Measurements from ENCODE around the gene POLR1E. TPM values are rescaled to one million over a fixed set of nuclear protein-coding genes. Genes with fewer than 3 reads are reported as not detected.

POLR1E gene
- total RNA-seq, 4 donors from 2014 or later, result 4.0 to 15.7 (median 9.0) TPM

DNA sequence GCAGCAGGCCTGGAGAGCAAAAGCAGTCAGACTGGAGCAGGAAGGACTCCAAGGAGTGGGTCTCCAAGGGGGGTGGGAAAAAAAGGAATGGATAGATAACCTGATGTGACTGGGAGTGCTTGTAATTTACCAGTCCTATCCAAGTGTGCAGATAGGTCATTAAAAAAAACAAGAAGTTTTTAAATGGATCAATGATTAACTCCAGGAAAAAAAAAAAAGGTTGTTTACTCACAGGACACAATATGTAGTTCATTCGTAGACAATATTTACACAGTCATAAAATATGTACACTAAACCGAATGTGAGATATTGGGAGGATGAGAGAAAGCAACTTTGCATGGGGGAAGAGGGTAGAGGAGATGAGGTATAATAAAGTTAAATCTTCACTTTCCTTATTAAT lies 40.9 kb upstream of the POLR1E start:
- H3K27me3 ChIP-seq, result no peaks in the 10 kb centered on the region
- H3K9me3 ChIP-seq, result no peaks in the 10 kb centered on the region
- TF ChIP-seq POLR2AphosphoS5 (IDR thresholded peaks at IDR 0.05), result no peak
- no peak for TF ChIP-seq POLR2A (IDR thresholded peaks at IDR 0.05)
- TF ChIP-seq EP300 (IDR thresholded peaks at IDR 0.05; ENCODE audit: low read depth), result no peak
- TF ChIP-seq, protein P1, sequence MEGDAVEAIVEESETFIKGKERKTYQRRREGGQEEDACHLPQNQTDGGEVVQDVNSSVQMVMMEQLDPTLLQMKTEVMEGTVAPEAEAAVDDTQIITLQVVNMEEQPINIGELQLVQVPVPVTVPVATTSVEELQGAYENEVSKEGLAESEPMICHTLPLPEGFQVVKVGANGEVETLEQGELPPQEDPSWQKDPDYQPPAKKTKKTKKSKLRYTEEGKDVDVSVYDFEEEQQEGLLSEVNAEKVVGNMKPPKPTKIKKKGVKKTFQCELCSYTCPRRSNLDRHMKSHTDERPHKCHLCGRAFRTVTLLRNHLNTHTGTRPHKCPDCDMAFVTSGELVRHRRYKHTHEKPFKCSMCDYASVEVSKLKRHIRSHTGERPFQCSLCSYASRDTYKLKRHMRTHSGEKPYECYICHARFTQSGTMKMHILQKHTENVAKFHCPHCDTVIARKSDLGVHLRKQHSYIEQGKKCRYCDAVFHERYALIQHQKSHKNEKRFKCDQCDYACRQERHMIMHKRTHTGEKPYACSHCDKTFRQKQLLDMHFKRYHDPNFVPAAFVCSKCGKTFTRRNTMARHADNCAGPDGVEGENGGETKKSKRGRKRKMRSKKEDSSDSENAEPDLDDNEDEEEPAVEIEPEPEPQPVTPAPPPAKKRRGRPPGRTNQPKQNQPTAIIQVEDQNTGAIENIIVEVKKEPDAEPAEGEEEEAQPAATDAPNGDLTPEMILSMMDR (IDR thresholded peaks at IDR 0.05), result no peak
- no peak overlapping the region for H3K4me3 ChIP-seq
- peaks cover 0 to 24% (median 11%) of the 10 kb centered on the region in 4 donors for H3K4me1 ChIP-seq
- H3K36me3 ChIP-seq, result peaks cover 0 to 24% (median 5%) of the 10 kb centered on the region in 4 donors
- 42 to 61% methylated on average over 2 of the region's 2 CpGs for WGBS, 2 donors (ENCODE audit: low coverage in 1 of 2)
- in situ Hi-C loops (cut with MboI; ENCODE audit: low pct_ligation_motif_present in 1 of 4, low pct_unique_long_range_greater_than_20kb in 1 of 4, low sequenced_read_pairs in 3 of 4) (no loop called here), intact Hi-C loops (cut with DNase I; ENCODE audit: low total_unique reads) (no loop called here)
- no peak for DNase-seq
- H3K27ac ChIP-seq, result no peak overlapping the region

- peaks cover 0 to 18% (median 5%) of the 10 kb centered on the region in 4 donors for H3K36me3 ChIP-seq
- TF ChIP-seq, protein P1 (IDR thresholded peaks at IDR 0.05), result no peak
- TF ChIP-seq POLR2A (IDR thresholded peaks at IDR 0.05) (no peak), POLR2AphosphoS5 (IDR thresholded peaks at IDR 0.05) (no peak), EP300 (IDR thresholded peaks at IDR 0.05; ENCODE audit: low read depth) (no peak)
- H3K27me3 ChIP-seq, result no peaks in the 10 kb centered on the region
- H3K4me1 ChIP-seq, result peaks cover 0 to 24% (median 11%) of the 10 kb centered on the region in 4 donors
- DNase-seq, result no peak
- in situ Hi-C loops (cut with MboI; ENCODE audit: low pct_ligation_motif_present in 1 of 4, low pct_unique_long_range_greater_than_20kb in 1 of 4, low sequenced_read_pairs in 3 of 4) (no loop called here), intact Hi-C loops (cut with DNase I; ENCODE audit: low total_unique reads) (no loop called here)
- H3K27ac ChIP-seq, result no peak overlapping the region
- WGBS, 2 donors (ENCODE audit: low coverage in 1 of 2), result 83 to 93% methylated on average over 6 of the region's 6 CpGs
- H3K4me3 ChIP-seq, result no peak overlapping the region
- no peaks in the 10 kb centered on the region for H3K9me3 ChIP-seq
Measured at GRCh38 chr9:37445832-37446231, 39.9 kb upstream of the POLR1E start.

- no peaks in the 10 kb centered on the region for H3K27me3 ChIP-seq
- in situ Hi-C loops (cut with MboI; ENCODE audit: low pct_ligation_motif_present in 1 of 4, low pct_unique_long_range_greater_than_20kb in 1 of 4, low sequenced_read_pairs in 3 of 4) (no loop called here), intact Hi-C loops (cut with DNase I; ENCODE audit: low total_unique reads) (no loop called here)
- peaks cover 0 to 12% (median 5%) of the 10 kb centered on the region in 4 donors for H3K36me3 ChIP-seq
- no peaks in the 10 kb centered on the region for H3K9me3 ChIP-seq
- no peak for TF ChIP-seq EP300 (IDR thresholded peaks at IDR 0.05; ENCODE audit: low read depth)
- TF ChIP-seq, protein P1 (IDR thresholded peaks at IDR 0.05), result no peak
- no peak for TF ChIP-seq POLR2A (IDR thresholded peaks at IDR 0.05)
- TF ChIP-seq POLR2AphosphoS5 (IDR thresholded peaks at IDR 0.05), result no peak
- peaks cover 0 to 24% (median 11%) of the 10 kb centered on the region in 4 donors for H3K4me1 ChIP-seq
- WGBS, 2 donors (ENCODE audit: low coverage in 1 of 2), result 52 to 100% methylated on average over 1 to 4 of the region's 4 CpGs
- H3K4me3 ChIP-seq, result no peak overlapping the region
- H3K27ac ChIP-seq, result no peak overlapping the region
- no peak for DNase-seq
Measured at GRCh38 chr9:37446401-37446800, 39.3 kb upstream of the POLR1E start.

DNA sequence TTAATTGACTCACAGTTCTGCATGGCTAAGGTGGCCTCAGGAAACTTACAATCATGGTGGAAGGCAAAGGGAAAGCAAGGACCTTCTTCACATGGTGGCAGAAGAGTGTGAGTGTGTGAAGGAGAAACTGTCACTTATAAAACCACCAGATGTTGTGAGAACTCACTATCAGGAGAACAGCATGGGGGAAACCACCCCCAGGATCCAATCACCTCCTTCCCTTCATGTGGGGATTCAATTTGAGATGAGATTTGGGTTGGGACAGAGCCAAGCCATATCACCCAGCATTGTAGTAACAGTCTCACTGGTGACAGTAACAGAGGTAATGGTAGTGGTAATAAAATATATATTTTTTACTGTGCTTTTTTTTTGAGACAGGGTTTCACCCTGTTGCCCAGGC lies 38.6 kb upstream of the POLR1E start:
- H3K27ac ChIP-seq, result no peak overlapping the region
- in situ Hi-C loops (cut with MboI; ENCODE audit: low pct_ligation_motif_present in 1 of 4, low pct_unique_long_range_greater_than_20kb in 1 of 4, low sequenced_read_pairs in 3 of 4) (no loop called here), intact Hi-C loops (cut with DNase I; ENCODE audit: low total_unique reads) (no loop called here)
- no peak overlapping the region for H3K4me3 ChIP-seq
- H3K4me1 ChIP-seq, result peaks cover 4 to 30% (median 11%) of the 10 kb centered on the region in 4 donors
- H3K36me3 ChIP-seq, result peaks cover 0 to 5% (median 2%) of the 10 kb centered on the region in 4 donors
- no peaks in the 10 kb centered on the region for H3K9me3 ChIP-seq
- no peak for DNase-seq
- H3K27me3 ChIP-seq, result no peaks in the 10 kb centered on the region
- TF ChIP-seq EP300 (IDR thresholded peaks at IDR 0.05; ENCODE audit: low read depth), result no peak
- TF ChIP-seq POLR2A (IDR thresholded peaks at IDR 0.05), result no peak
- no peak for TF ChIP-seq POLR2AphosphoS5 (IDR thresholded peaks at IDR 0.05)
- TF ChIP-seq, protein P1 (IDR thresholded peaks at IDR 0.05), result no peak
